PFSK-1 (cell line): ENCODE results near the gene OLFML1.

Source experiments
- FOXP2 ChIP-seq: optimal IDR thresholded peaks from 2 replicates; pipeline ENCODE3; 2011; ENCODE audit warnings: borderline replicate concordance, control low read depth, inconsistent platforms; ENCODE audit not compliant: insufficient read depth; ENCODE audit errors: extremely low read length, extremely low read depth
- POLR2AphosphoS5 ChIP-seq: IDR thresholded peaks from 2 replicates; pipeline ENCODE4 v1.6.1; 2012; ENCODE audit warnings: low read depth, mild to moderate bottlenecking, control low read depth, low read length, moderate library complexity
- SIN3A ChIP-seq: IDR thresholded peaks from 2 replicates; pipeline ENCODE4 v1.6.1; 2012; ENCODE audit warnings: mild to moderate bottlenecking, low read length, moderate library complexity, borderline replicate concordance; ENCODE audit not compliant: insufficient read depth
- TAF1 ChIP-seq: IDR thresholded peaks from 2 replicates; pipeline ENCODE4 v1.6.1; 2012; ENCODE audit warnings: low read length, control low read depth, borderline replicate concordance; ENCODE audit not compliant: insufficient read depth
- TF ChIP-seq, protein P1 (sequence below), 2 experiments: IDR thresholded peaks; 2 replicates each; pipeline versions ENCODE4 v1.6.1 to v1.8.0; 2011 to 2012; ENCODE audit warnings: low read depth in 2 of 2, low read length in 2 of 2, control low read depth in 1 of 2, inconsistent platforms in 1 of 2, mild to moderate bottlenecking in 1 of 2, moderate library complexity in 1 of 2; ENCODE audit not compliant: insufficient read depth in 1 of 2

OLFML1 gene

DNA sequence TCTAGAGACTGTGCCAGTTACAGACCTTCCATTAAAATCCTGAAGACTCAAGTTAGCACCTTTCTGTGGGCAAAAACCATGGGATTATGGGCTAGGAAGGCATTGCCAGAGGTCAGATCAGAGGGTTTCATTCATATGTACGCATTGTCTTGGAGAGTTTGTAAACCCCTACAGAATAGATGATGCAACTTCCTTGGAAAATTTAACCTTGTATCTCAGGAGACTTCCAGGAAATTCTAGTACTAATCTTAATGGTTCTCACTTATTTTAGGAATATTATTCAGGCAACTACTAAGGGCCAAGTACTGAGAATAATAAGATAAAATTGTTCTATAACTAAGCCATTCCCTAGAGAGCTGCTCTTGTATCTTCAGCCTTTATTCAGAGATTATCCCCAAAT is 6.9 kb downstream of the OLFML1 start:
- TF ChIP-seq FOXP2 = no peak
- no peak for TF ChIP-seq TAF1
- no peak for TF ChIP-seq SIN3A
- no peak for TF ChIP-seq POLR2AphosphoS5
- TF ChIP-seq, protein P1, sequence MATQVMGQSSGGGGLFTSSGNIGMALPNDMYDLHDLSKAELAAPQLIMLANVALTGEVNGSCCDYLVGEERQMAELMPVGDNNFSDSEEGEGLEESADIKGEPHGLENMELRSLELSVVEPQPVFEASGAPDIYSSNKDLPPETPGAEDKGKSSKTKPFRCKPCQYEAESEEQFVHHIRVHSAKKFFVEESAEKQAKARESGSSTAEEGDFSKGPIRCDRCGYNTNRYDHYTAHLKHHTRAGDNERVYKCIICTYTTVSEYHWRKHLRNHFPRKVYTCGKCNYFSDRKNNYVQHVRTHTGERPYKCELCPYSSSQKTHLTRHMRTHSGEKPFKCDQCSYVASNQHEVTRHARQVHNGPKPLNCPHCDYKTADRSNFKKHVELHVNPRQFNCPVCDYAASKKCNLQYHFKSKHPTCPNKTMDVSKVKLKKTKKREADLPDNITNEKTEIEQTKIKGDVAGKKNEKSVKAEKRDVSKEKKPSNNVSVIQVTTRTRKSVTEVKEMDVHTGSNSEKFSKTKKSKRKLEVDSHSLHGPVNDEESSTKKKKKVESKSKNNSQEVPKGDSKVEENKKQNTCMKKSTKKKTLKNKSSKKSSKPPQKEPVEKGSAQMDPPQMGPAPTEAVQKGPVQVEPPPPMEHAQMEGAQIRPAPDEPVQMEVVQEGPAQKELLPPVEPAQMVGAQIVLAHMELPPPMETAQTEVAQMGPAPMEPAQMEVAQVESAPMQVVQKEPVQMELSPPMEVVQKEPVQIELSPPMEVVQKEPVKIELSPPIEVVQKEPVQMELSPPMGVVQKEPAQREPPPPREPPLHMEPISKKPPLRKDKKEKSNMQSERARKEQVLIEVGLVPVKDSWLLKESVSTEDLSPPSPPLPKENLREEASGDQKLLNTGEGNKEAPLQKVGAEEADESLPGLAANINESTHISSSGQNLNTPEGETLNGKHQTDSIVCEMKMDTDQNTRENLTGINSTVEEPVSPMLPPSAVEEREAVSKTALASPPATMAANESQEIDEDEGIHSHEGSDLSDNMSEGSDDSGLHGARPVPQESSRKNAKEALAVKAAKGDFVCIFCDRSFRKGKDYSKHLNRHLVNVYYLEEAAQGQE (IDR thresholded peaks at IDR 0.05; ENCODE audit: insufficient read depth in 1 of 2, low read depth in 2 of 2, low read length in 2 of 2) = no peak

GRCh38 chr11:7493670-7494069 is 8.4 kb downstream of the OLFML1 start:
- no peak for TF ChIP-seq SIN3A
- no peak for TF ChIP-seq POLR2AphosphoS5
- TF ChIP-seq TAF1 = no peak
- TF ChIP-seq, protein P1 (IDR thresholded peaks at IDR 0.05; ENCODE audit: insufficient read depth in 1 of 2, low read depth in 2 of 2, low read length in 2 of 2) = no peak
- TF ChIP-seq FOXP2 = no peak

DNA sequence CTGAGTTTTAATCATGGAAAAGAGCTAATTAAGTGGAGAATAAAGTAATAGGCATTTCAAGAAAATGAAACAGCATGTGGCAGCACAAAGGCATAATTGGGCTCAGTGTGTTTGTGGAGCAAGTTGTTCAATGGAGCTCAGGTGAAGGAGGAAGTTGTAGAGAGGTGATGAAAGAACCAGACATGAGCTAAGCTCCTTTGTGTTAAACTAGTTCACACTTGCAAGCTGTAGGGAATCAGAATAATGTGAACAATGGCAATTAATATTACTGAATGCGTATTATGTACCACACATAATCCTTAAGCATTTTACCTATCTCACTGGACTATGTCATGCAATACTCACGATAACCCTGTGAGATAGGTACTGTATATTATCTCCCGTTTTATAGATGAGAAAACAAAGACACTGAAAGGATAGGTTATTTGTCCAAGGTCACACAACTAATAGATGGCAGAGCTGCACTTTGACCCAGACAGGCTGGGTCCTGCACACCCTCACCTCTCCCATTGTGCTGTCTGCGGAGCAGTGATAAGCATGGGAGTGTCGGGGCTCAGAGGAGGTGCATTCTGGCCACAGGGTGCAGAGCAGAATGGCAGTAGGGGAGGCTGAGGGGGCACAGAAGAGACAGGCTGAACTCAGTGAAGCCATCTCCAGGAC is 8.9 kb downstream of the OLFML1 start:
- TF ChIP-seq, protein P1 (IDR thresholded peaks at IDR 0.05; ENCODE audit: insufficient read depth in 1 of 2, low read depth in 2 of 2, low read length in 2 of 2) = no peak
- TF ChIP-seq FOXP2 (no peak), POLR2AphosphoS5 (no peak)

- TF ChIP-seq TAF1 (no peak), POLR2AphosphoS5 (no peak), FOXP2 (no peak), SIN3A (no peak)
- TF ChIP-seq, protein P1 (IDR thresholded peaks at IDR 0.05; ENCODE audit: insufficient read depth in 1 of 2, low read depth in 2 of 2, low read length in 2 of 2) = no peak
Measured at GRCh38 chr11:7495882-7496551, 10.7 kb downstream of the OLFML1 start.

GRCh38 chr11:7498193-7498592 is 12.9 kb downstream of the OLFML1 start:
- no peak for TF ChIP-seq FOXP2
- TF ChIP-seq TAF1 = no peak
- TF ChIP-seq, protein P1 (IDR thresholded peaks at IDR 0.05; ENCODE audit: insufficient read depth in 1 of 2, low read depth in 2 of 2, low read length in 2 of 2) = no peak
- TF ChIP-seq SIN3A = no peak
- no peak for TF ChIP-seq POLR2AphosphoS5
